PFSK-1 (cell line): ENCODE data around the gene HIVEP1.

ENCODE experiments used
- POLR2AphosphoS5 ChIP-seq: IDR thresholded peaks from 2 replicates; pipeline ENCODE4 v1.6.1; 2012; ENCODE audit warnings: low read depth, mild to moderate bottlenecking, control low read depth, low read length, moderate library complexity
- REST ChIP-seq, 2 experiments: IDR thresholded peaks; 2 replicates each; pipeline versions ENCODE4 v1.6.1 to v1.8.0; 2011 to 2012; ENCODE audit warnings: low read depth in 2 of 2, low read length in 2 of 2, control low read depth in 1 of 2, inconsistent platforms in 1 of 2, mild to moderate bottlenecking in 1 of 2, moderate library complexity in 1 of 2; ENCODE audit not compliant: insufficient read depth in 1 of 2
- TAF1 ChIP-seq: IDR thresholded peaks from 2 replicates; pipeline ENCODE4 v1.6.1; 2012; ENCODE audit warnings: low read length, control low read depth, borderline replicate concordance; ENCODE audit not compliant: insufficient read depth

- TF ChIP-seq TAF1 (no peak), REST (IDR thresholded peaks at IDR 0.05; ENCODE audit: insufficient read depth in 1 of 2, low read depth in 2 of 2, low read length in 2 of 2) (no peak), POLR2AphosphoS5 (no peak)
Measured at GRCh38 chr6:12186528-12186927, 174.4 kb downstream of the HIVEP1 start.
